OCI-LY3 (cell line): ENCODE results near the gene PID1.

Experiments
- CTCF ChIP-seq: fragments of 200-600, 300-600 bp; sonication (generic); IDR thresholded peaks from 2 replicates; pipeline ENCODE4 v1.5.1; 2014; ENCODE audit warnings: antibody characterized with exemption, low read length, low read depth
- EZH2phosphoT487 ChIP-seq: fragments of 200-600 bp; shearing (Covaris generic); IDR thresholded peaks from 2 replicates; pipeline ENCODE4 v1.6.1; 2018; ENCODE audit warnings: antibody characterized with exemption, mixed run types, low read depth

- TF ChIP-seq CTCF: no peak
- no peak for TF ChIP-seq EZH2phosphoT487
Observed at GRCh38 chr2:229169751-229170150, 101.3 kb downstream of the PID1 start.
